PC-9 (cell line): ENCODE measurements around the gene SCRN1. TPM values are rescaled to one million over a fixed set of nuclear protein-coding genes. Genes with fewer than 3 reads are reported as not detected.

Experiments used
- BruUV-seq: library from RNA; stranded (reverse); fragments of 400-500 nt; replicated peaks from 2 replicates; lab custom pipeline; 2021; lab: Mats Ljungman, UMichigan
- CTCF ChIA-PET: fragments of 300-600 bp; sonication (Branson Sonifier 250); formaldehyde crosslinking; loops from one replicate; lab custom pipeline; 2022; ENCODE audit warnings: antibody characterized with exemption; lab: Charles Lee
- POLR2A ChIA-PET: fragments of 300-600 bp; sonication (Branson Sonifier 250); formaldehyde crosslinking; loops from one replicate; lab custom pipeline; 2022; ENCODE audit warnings: antibody characterized with exemption; ENCODE audit not compliant: unreplicated experiment; lab: Charles Lee
- DNase-seq, 2 experiments: peaks; one replicate each; pipeline versions ENCODE4 v3.0.0 to v3.0.0-alpha.2; 2015 to 2022; ENCODE audit warnings: mixed read lengths in 1 of 2
- H2AFZ ChIP-seq: fragments of 200-600 bp; sonication (generic); 2 replicates; pipeline ENCODE4 v1.8.1; 2017; ENCODE audit warnings: antibody characterized with exemption
- H3F3A ChIP-seq: fragments of 200-600 bp; sonication (generic); 2 replicates; pipeline ENCODE4 v1.8.1; 2017; ENCODE audit warnings: antibody characterized with exemption, mild to moderate bottlenecking, low read depth; ENCODE audit not compliant: insufficient read depth
- H3K27ac ChIP-seq: fragments of 200-600 bp; sonication (generic); 2 replicates; pipeline ENCODE4 v1.6.1; 2016; ENCODE audit warnings: mixed run types
- H3K27me3 ChIP-seq: fragments of 200-600 bp; sonication (generic); 2 replicates; pipeline ENCODE4 v1.6.1; 2016; ENCODE audit warnings: low read depth, mixed run types; ENCODE audit not compliant: insufficient read depth
- H3K36me3 ChIP-seq: fragments of 200-600 bp; sonication (generic); 2 replicates; pipeline ENCODE4 v1.6.1; 2016; ENCODE audit warnings: low read depth, mixed run types
- H3K4me1 ChIP-seq: fragments of 200-600 bp; sonication (generic); replicated peaks from 2 replicates; pipeline ENCODE4 v1.6.1; 2016; ENCODE audit warnings: mixed run types; ENCODE audit not compliant: insufficient read depth
- H3K4me2 ChIP-seq: fragments of 200-600 bp; sonication (generic); 2 replicates; pipeline ENCODE4 v1.6.1; 2017; ENCODE audit warnings: mixed run types
- H3K4me3 ChIP-seq: fragments of 200-600 bp; sonication (generic); 2 replicates; pipeline ENCODE4 v1.6.1; 2016; ENCODE audit warnings: mixed run types
- H3K79me2 ChIP-seq: fragments of 200-600 bp; sonication (generic); 2 replicates; pipeline ENCODE4 v1.6.1; 2017; ENCODE audit warnings: low read depth, mixed run types
- H3K9me2 ChIP-seq: fragments of 200-600 bp; sonication (generic); 2 replicates; pipeline ENCODE4 v1.8.1; 2017; ENCODE audit warnings: mild to moderate bottlenecking; ENCODE audit not compliant: insufficient read depth
- H3K9me3 ChIP-seq: fragments of 200-600 bp; sonication (generic); 2 replicates; pipeline ENCODE4 v1.8.1; 2016; ENCODE audit warnings: low read depth; ENCODE audit not compliant: insufficient read depth
- H4K20me1 ChIP-seq: fragments of 200-600 bp; sonication (generic); 2 replicates; pipeline ENCODE4 v1.8.1; 2017; ENCODE audit not compliant: insufficient read depth
- EZH2 ChIP-seq: fragments of 200-600 bp; sonication (generic); IDR thresholded peaks from 2 replicates; pipeline ENCODE4 v1.8.0; 2017; ENCODE audit warnings: antibody characterized with exemption, low read depth
- intact Hi-C: fragments of 100-400 bp; cut with micrococcal nuclease; formaldehyde crosslinking; loops from one replicate; pipeline ENCODE4 v1.10.0; 2022; ENCODE audit not compliant: unreplicated experiment
- total RNA-seq: library from RNA; stranded (reverse); gene quantifications from 2 replicates; pipeline ENCODE4 v1.2.3, GENCODE V29; 2021
- TF ChIP-seq, protein P1 (sequence below): fragments of 200-600 bp; sonication (generic); conservative IDR thresholded peaks from 2 replicates; pipeline ENCODE4 v1.6.1; 2017; ENCODE audit warnings: mixed run types, antibody characterized with exemption, mild to moderate bottlenecking, moderate library complexity

SCRN1 gene
- total RNA-seq, 1 experiment from 2014 or later, result 94.4 TPM

DNA sequence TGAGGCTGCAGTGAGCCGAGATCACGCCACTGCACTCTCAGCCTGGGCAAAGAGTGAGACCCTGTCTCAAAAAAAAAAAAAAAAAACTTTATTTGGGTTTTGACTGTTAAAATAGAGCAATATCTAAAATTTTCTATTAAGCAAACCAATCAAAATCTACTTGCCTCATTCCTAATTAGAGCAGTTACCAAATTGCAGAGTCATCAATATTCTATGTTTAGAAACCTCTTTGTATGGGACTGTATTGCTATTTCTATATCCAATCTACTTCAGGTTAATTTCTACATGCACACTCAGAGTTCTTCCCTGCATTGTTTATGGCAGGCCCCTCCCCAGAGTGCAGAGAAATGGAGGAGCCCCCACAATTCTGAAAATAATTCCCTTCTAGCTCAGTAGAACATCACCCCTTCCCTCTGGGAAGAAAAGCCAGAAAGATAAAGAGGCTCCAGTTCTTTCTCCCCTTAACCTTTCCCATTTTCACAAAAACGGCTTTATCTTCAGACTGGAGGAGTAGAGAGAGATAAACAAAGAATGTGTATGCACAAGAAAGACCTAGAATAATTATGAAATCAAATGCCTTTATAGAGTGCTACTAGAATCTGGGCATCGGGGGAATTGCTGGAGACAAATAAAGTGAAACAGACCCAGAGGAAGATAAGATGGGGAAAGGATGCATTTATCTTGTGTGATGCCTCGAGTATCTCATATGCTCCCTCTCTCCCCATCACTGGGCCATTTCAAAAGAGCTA lies 17.9 kb downstream of the SCRN1 start:
- ChIA-PET CTCF (no interaction called here), POLR2A (no interaction called here)
- Histone ChIP-seq H3K79me2 (peaks cover 16% of the 10 kb centered on the region; the same call in 1 of the 2 replicates), H3K27me3 (no peaks in the 10 kb centered on the region), H3K4me2 (no peak overlapping the region), H2AFZ (no peak overlapping the region), H3K4me1 (no peaks in the 10 kb centered on the region), H3K4me3 (no peak overlapping the region), H3F3A (no peaks in the 10 kb centered on the region), H3K9me3 (no peaks in the 10 kb centered on the region), H3K9me2 (no peaks in the 10 kb centered on the region), H3K27ac (no peak overlapping the region), H4K20me1 (0 out of 2 replicates have a peak, but pooled peaks cover 3% of the 10 kb centered on the region), H3K36me3 (peaks cover 7% of the 10 kb centered on the region; the same call in 1 of the 2 replicates)
- TF ChIP-seq, protein P1, sequence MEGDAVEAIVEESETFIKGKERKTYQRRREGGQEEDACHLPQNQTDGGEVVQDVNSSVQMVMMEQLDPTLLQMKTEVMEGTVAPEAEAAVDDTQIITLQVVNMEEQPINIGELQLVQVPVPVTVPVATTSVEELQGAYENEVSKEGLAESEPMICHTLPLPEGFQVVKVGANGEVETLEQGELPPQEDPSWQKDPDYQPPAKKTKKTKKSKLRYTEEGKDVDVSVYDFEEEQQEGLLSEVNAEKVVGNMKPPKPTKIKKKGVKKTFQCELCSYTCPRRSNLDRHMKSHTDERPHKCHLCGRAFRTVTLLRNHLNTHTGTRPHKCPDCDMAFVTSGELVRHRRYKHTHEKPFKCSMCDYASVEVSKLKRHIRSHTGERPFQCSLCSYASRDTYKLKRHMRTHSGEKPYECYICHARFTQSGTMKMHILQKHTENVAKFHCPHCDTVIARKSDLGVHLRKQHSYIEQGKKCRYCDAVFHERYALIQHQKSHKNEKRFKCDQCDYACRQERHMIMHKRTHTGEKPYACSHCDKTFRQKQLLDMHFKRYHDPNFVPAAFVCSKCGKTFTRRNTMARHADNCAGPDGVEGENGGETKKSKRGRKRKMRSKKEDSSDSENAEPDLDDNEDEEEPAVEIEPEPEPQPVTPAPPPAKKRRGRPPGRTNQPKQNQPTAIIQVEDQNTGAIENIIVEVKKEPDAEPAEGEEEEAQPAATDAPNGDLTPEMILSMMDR, result no peak
- no peak for TF ChIP-seq EZH2
- intact Hi-C loops, result no loop called here
- BruUV-seq, result no TSS peak
- DNase-seq, result no peak

DNA sequence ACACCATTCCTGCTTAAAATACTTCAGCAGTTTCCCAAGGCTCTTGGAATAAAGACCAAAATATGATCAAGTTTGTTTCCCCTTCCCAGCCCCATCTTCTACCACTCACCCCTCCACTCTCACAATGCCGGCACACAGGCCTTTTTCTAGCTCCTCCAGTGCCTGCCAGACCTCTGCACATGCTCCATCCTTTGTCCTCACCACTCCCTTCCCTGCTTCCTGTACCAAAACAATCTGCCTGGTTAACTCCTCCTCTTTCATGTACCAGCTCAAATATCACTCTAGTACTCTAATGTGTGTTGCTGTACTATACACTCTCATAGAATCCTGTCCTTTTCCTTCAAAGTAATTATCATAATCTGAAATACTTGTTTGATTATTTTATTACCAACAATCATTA lies 19.4 kb downstream of the SCRN1 start:
- ChIA-PET POLR2A (no interaction called here), CTCF (no interaction called here)
- Histone ChIP-seq H3F3A (no peaks in the 10 kb centered on the region), H4K20me1 (peaks cover 3% of the 10 kb centered on the region; the same call in 1 of the 2 replicates), H3K4me3 (no peak overlapping the region), H3K9me3 (no peaks in the 10 kb centered on the region), H2AFZ (no peak overlapping the region), H3K4me1 (no peaks in the 10 kb centered on the region), H3K79me2 (peaks cover 16% of the 10 kb centered on the region; the same call in 1 of the 2 replicates), H3K4me2 (no peak overlapping the region), H3K36me3 (peaks cover 7% of the 10 kb centered on the region; the same call in 1 of the 2 replicates), H3K27ac (no peak overlapping the region), H3K9me2 (no peaks in the 10 kb centered on the region), H3K27me3 (no peaks in the 10 kb centered on the region)
- DNase-seq, result no peak
- intact Hi-C loops, result no loop called here
- TF ChIP-seq, protein P1, result no peak
- TF ChIP-seq EZH2, result no peak
- no TSS peak for BruUV-seq

DNA sequence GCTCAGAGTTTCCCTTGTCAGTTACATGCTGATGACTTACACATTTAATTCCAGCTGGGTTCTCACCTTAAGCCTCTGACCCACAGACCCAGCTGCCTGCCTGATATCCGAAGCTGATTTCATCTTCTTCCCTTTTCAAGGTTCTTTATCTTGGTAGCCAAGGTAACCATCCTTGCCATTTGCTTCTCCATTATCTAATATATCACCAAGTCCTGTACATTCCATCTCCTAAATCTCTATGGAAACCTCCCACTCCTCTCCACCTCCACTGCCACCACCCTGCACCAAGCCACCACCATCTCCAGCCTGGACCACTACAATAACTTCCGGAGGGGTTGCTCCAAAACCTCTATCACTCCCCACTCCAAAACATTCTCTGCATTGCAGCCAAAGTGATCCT lies 19.9 kb downstream of the SCRN1 start:
- H3K4me1 ChIP-seq, result no peaks in the 10 kb centered on the region
- H3K9me2 ChIP-seq, result no peaks in the 10 kb centered on the region
- H2AFZ ChIP-seq, result no peak overlapping the region
- intact Hi-C loops, result no loop called here
- no peaks in the 10 kb centered on the region for H3F3A ChIP-seq
- H3K27me3 ChIP-seq, result no peaks in the 10 kb centered on the region
- peaks cover 3% of the 10 kb centered on the region; the same call in 1 of the 2 replicates for H4K20me1 ChIP-seq
- no TSS peak for BruUV-seq
- H3K36me3 ChIP-seq, result peaks cover 7% of the 10 kb centered on the region; the same call in 1 of the 2 replicates
- no peak overlapping the region for H3K4me3 ChIP-seq
- H3K9me3 ChIP-seq, result no peaks in the 10 kb centered on the region
- no peak overlapping the region for H3K27ac ChIP-seq
- CTCF ChIA-PET, result no interaction called here
- POLR2A ChIA-PET, result no interaction called here
- no peak for DNase-seq
- TF ChIP-seq, protein P1, result no peak
- TF ChIP-seq EZH2, result no peak
- H3K4me2 ChIP-seq, result no peak overlapping the region
- peaks cover 16% of the 10 kb centered on the region; the same call in 1 of the 2 replicates for H3K79me2 ChIP-seq
